Keratinocyte (primary cell): ENCODE data around the gene FHAD1.

ENCODE experiments used
- EZH2 ChIP-seq: IDR thresholded peaks from one replicate; pipeline ENCODE4 v1.6.1; 2012; ENCODE audit warnings: inconsistent platforms, mild to moderate bottlenecking, low read length, moderate library complexity
- TF ChIP-seq, protein P1 (sequence below), 3 experiments: IDR thresholded peaks in 1 of 3; conservative IDR thresholded peaks in 1 of 3; optimal IDR thresholded peaks in 1 of 3; 2 replicates in 2 of 3; 3 replicates in 1 of 3; pipeline versions ENCODE3 to v1.5.1; 2011; ENCODE audit warnings: low read length in 3 of 3, mild to moderate bottlenecking in 3 of 3, moderate library complexity in 2 of 3, control low read depth in 1 of 3, inconsistent platforms in 1 of 3; ENCODE audit not compliant: insufficient read depth in 2 of 3; ENCODE audit errors: extremely low read depth in 1 of 3

DNA sequence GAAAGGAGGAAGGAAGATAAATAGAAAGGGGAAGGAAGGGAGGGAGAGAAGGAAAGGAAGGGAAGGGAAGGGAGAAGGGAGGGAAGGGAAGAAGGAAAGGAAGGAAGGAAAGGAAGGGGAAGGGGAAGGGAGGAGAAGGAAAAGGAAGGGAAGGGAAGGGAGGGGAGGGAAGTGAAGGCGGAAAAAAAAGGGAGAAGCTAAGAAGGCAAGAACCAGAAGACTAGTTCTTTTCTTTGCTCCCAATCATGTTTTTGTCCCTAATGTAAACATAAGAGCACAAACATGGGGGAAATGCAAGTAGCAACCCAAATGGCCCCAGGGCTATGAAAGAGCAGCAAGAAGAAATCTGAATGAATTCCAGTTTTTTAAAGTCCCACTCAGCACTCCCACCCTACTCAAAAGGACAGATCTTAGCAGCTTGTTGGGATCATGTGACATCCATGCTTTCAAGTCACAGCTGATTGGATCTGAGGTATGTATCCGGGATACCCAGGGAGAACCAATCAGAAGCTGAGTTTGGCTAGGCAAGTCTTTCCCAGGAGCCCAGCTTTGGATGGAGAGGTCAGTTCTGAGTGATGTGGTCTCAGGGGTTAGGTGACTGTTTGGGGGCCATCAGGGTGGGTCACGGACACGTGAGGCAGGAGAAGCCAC lies 24.2 kb upstream of the FHAD1 start:
- TF ChIP-seq, protein P1, sequence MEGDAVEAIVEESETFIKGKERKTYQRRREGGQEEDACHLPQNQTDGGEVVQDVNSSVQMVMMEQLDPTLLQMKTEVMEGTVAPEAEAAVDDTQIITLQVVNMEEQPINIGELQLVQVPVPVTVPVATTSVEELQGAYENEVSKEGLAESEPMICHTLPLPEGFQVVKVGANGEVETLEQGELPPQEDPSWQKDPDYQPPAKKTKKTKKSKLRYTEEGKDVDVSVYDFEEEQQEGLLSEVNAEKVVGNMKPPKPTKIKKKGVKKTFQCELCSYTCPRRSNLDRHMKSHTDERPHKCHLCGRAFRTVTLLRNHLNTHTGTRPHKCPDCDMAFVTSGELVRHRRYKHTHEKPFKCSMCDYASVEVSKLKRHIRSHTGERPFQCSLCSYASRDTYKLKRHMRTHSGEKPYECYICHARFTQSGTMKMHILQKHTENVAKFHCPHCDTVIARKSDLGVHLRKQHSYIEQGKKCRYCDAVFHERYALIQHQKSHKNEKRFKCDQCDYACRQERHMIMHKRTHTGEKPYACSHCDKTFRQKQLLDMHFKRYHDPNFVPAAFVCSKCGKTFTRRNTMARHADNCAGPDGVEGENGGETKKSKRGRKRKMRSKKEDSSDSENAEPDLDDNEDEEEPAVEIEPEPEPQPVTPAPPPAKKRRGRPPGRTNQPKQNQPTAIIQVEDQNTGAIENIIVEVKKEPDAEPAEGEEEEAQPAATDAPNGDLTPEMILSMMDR (optimal IDR thresholded peaks at IDR 0.05 in 1 of 3, IDR thresholded peaks at IDR 0.05 in 1 of 3, conservative IDR thresholded peaks at IDR 0.05 in 1 of 3; ENCODE audit: extremely low read depth in 1 of 3, insufficient read depth in 2 of 3, low read length in 3 of 3): no peak
- no peak for TF ChIP-seq EZH2
